GM12875 (cell line): ENCODE data around the gene RICTOR.
A peak's percentile ranks its signal among the peaks of the same experiment; 100 is the strongest.

Source experiments
- H3K4me3 ChIP-seq: one replicate; pipeline ENCODE4 v1.5.1; 2011; ENCODE audit warnings: low read depth, low read length, control low read depth
- CTCF ChIP-seq: IDR thresholded peaks from 2 replicates; pipeline ENCODE4 v1.5.1; 2011; ENCODE audit warnings: low read depth, mild to moderate bottlenecking, control low read depth, inconsistent platforms, low read length, moderate library complexity, borderline replicate concordance; ENCODE audit not compliant: insufficient read depth

Gene RICTOR

GRCh38 chr5:39068099-39068498 lies 6.1 kb downstream of the RICTOR start:
- no peak for TF ChIP-seq CTCF
- H3K4me3 ChIP-seq = no peak overlapping the region

- no peak for TF ChIP-seq CTCF
- H3K4me3 ChIP-seq = no peak overlapping the region
These were observed 9.7 kb downstream of the RICTOR start for GRCh38 chr5:39064450-39064849.

GRCh38 chr5:39063037-39063436 lies 11.2 kb downstream of the RICTOR start:
- no peak overlapping the region for H3K4me3 ChIP-seq
- TF ChIP-seq CTCF = no peak

GRCh38 chr5:39062530-39062929 lies 11.7 kb downstream of the RICTOR start:
- no peak overlapping the region for H3K4me3 ChIP-seq
- no peak for TF ChIP-seq CTCF

- no peak for TF ChIP-seq CTCF
- H3K4me3 ChIP-seq = no peak overlapping the region
These were observed 12.1 kb downstream of the RICTOR start for GRCh38 chr5:39062104-39062503.

GRCh38 chr5:39059064-39059463 lies 15.1 kb downstream of the RICTOR start:
- no peak overlapping the region for H3K4me3 ChIP-seq
- TF ChIP-seq CTCF = no peak

GRCh38 chr5:39058178-39058921 lies 15.8 kb downstream of the RICTOR start:
- peak overlapping the region; percentile 13 for H3K4me3 ChIP-seq

More at GRCh38 chr5:39058178-39058921, 15.8 kb downstream of the RICTOR start:
- no peak for TF ChIP-seq CTCF
